ENCODE results near the gene FAM229B.
A peak's percentile ranks its signal among the peaks of the same experiment; 100 is the strongest.
"Not testable (repeated sequence)": the region's sequence is repeated elsewhere in the genome, so short reads cannot be mapped to it uniquely, and the experiment has no call there.

FAM229B gene

DNA sequence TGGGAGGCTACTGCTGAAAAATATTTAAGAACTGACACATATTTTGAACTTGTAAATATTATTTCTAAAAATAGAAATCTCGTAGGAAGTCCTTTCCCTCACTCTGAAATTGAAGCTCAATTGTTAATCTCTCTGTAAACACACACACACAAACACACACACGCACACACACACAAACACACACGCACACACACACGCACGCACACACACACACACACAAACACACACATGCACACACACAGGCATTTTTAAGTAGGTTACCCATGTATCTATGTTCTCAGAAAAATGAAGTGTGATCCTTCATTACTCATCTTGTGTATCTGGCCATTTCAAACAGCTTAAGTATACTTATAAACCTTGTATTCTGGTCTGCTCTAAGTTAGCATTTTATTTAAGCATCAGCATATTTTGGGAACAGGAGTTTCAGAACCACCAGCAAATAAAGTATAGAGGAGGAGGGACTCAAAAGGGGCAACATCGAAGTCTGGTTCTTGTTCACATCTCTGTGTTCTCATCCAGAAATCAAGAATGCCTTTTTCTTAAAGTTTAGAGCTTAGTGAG, 21.9 kb upstream of the FAM229B start:
- no peak for DNase-seq (ENCODE audit: low spot score)

DNA sequence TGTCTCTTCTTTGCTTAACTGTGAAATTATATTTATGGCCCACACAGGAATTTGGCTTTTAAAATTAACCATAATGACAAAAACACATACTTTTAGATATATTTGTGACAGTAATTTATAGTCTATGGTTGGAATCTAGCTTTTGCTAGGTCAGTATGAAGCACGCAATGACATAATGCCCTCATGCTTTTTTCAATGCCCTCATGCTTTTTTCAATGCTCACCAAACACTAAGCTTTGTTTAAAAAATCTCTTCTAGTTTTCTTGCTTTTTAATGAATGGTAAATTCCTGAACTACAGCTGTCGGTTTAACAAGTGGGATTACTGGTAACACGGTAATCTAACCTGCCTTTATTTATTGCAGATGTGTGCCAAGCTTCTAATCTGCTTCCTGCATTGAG, 20.8 kb upstream of the FAM229B start:
- no peak for DNase-seq (ENCODE audit: low spot score)

DNA sequence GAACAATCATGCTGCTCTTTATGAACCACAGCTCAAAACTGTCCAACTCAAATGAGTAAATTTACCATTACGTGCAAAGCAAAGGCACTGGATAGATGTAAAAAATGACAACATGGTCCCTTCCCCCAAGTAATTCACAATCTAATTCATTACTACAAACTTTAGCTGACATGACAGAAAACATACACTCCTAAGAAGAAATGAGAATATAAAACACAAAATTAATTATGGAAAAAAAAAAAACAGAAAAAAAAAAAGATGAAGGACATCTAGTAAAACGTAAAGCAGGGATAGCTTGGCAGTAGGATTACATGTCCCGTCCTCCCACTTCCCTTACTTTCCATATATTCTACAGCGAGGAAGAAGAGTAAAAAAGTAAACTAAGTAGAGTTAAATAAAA, 5.8 kb upstream of the FAM229B start:
- DNase-seq (ENCODE audit: low spot score): no peak

DNA sequence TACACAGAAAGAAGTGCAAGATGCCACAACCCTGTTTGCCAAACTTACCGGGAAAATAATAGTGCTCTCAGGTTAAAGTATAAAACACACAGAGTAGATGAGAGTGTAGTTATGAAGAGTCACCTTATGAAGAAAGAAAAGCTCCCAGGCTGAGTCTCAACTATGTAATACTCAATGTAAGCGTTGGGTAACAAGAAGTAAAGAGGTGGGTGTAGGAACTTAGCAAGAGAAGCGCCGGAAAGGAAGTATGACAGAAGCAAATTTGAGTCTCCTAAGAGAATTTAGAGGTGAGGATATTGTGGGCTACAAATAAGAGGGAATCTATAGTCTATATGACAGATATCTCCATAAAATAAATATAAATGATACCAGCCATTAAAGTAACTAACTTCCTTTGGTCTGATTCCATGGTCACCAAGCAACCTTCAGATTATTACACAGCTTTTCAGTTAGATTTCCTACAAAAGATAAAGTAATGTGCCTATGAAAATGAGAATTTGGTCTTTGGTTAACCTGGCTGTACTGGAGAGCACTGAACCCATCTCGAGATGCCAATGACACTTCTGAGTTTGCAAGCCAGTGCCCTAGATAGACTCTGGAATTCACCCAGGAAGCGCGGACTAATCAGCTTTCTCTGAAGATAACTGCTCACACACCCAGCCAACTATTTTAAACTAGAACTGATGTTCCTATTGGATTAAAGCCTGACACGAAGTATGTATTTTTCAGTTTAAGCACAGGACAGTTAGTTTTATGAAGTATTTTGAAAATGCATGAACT, 1.9 kb upstream of the FAM229B start:
- DNase-seq (ENCODE audit: low spot score): no peak

DNA sequence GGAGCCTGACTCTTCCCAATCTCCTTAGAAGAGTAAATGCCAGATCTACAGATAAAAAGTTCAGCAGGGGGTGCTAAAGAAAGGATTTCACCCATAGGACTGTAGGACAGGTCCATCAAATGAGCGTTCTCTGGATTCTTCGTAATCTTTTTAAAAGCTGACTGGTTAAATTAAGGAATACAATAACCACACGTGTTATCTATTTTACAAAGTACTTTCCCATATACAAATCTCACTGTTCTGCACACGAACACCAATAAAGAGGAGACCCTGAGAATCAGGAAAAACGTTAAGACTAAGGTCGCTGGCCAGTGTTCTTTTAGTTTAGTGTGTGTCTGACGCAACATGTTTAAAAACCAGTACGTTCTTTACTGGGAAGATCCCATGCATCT, 651 bp upstream of the FAM229B start:
- DNase-seq (ENCODE audit: low spot score): peak; percentile 20

DNA sequence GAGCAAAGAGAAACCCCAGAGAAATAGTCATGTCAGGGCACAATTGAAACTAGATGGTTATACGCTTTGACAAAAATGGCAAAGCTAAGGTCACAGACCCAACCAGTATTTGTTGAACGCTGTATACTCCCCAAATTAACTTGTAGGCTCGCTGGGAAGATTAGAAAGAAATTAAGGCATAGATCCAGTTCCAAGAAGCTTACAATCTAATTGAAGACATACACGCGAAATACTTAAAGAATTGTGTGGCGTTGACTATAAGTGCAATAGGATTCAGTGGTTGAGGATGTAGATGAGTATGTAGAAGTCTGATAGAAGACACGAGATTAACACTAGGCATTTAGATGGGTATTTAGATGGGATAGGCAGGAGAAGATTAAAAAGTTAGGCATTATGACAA, 525 bp downstream of the FAM229B start:
- no peak for DNase-seq (ENCODE audit: low spot score)

DNA sequence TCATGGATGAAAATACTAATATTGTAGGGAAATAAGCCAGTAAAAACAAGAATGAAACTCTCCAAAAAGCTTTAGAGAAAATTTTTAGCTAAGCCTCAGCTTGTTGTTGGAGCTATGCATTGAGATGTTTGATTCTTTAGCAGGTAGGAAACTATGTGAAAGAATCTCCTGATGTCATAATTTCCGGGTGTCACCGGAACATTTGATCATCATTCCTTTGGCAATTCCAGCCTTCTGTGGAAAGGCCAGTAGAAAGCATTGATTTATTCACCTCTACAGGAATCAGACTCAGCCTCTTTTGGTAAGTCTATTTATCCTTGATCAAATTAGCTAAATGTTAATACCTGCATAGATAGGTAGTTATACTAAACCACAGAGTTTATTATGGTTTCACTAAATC, 9.5 kb downstream of the FAM229B start:
- no peak for DNase-seq (ENCODE audit: low spot score)

DNA sequence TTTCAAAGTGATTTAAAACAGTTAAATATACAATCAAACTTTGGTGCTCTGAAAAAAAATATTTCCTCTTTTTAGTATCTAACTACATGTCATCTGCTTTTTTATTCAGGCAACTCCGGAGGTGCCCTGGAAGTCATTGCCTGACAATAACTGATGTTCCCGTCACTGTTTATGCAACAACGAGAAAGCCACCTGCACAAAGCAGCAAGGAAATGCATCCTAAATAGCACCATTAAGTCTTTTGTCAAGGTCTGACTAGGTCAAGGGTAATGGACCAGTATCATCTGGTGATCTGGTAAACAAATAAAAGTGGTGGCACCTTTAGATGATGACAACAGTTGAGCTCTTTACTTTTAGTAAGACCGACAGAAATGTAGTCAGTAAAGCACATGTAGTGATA, 13.2 kb downstream of the FAM229B start:
- DNase-seq (ENCODE audit: low spot score): no peak

DNA sequence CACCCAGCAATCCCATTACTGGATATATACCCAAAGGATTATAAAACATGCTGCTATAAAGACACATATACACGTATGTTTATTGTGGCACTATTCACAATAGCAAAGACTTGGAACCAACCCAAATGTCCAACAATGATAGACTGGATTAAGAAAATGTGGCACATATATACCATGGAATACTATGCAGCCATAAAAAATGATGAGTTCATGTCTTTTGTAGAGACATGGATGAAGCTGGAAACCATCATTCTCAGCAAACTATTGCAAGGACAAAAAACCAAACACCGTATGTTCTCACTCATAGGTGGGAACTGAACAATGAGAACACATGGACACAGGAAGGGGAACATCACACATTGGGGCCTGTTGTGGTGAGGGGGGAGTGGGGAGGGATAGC, 18.6 kb downstream of the FAM229B start:
- DNase-seq (ENCODE audit: low spot score): not testable (repeated sequence)

DNA sequence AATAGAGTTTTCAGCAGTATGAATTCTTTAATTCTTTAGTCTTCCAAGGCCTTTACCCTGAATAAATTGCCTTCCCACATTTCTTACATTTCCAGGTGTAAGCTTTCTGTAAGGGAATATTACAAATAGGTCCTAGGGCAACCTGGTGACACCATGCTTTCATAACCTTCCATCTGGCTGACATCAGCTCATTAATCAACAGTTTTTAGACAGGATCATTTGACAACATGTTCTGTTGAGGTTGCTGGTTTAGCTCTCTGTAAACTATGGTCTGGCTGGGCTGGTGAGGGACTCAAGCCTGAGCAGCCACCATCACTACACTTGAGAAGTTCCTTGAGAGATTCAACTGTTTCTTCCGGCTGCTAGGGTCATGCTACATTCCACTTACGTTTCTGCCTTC, 19.2 kb downstream of the FAM229B start:
- DNase-seq (ENCODE audit: low spot score): no peak

DNA sequence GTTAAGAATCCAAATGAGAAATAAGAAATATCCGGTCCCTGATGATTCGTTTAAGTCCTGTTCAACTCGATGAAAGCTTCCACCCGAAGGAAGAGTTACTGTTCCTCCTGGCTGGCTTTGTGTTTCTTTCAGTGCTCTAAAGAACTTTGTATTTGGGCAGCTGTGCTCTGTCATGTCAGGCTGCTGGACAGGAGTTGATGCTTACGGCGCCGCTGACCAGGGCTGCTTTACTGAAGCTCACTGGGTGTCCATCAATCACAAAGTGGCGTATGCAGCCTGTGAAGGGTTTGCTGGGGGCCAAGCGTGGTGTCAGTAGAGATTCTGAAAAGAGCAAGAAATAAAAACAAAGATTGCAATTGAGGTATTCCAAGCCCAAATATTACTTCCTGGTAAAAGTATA, 21.9 kb downstream of the FAM229B start:
- peak; percentile 10 for DNase-seq (ENCODE audit: low spot score)

DNA sequence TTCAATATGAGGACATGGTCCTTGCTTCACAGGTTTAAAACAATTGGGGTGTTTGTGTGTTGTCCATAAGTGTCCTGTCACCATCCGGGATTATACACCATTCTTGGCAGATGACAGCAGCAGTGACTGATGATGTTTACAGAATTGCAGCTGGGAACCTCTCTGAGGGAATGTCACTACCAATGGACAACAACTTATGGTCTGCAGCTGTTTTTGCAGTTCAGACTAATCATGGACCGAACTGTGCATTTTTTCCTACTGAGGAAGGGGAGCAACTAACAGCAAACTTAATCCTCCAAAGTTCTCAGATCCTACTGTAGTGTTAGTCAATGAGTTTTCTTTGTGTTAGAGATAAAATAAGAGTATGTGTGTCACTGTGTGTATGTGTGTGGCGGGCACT, 26.0 kb downstream of the FAM229B start:
- peak; percentile 26 for DNase-seq (ENCODE audit: low spot score)

DNA sequence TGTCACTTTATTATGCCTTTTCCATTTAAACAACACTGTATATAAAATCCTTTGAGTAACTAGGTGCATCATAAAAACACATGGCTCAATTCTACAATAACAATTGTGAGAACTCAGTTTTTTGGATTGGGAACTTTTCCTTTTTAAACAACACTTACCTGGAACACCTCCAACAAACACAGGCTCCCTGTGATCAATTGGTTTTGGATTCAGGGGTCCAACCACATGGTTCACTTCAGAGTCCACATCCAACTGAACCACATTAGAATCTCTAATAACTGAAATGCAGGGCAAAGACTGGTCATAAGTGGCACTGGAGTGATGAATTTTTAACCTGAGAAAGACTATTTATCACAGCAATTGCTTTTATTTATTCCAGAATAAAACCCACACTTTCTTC, 26.5 kb downstream of the FAM229B start:
- no peak for DNase-seq (ENCODE audit: low spot score)

DNA sequence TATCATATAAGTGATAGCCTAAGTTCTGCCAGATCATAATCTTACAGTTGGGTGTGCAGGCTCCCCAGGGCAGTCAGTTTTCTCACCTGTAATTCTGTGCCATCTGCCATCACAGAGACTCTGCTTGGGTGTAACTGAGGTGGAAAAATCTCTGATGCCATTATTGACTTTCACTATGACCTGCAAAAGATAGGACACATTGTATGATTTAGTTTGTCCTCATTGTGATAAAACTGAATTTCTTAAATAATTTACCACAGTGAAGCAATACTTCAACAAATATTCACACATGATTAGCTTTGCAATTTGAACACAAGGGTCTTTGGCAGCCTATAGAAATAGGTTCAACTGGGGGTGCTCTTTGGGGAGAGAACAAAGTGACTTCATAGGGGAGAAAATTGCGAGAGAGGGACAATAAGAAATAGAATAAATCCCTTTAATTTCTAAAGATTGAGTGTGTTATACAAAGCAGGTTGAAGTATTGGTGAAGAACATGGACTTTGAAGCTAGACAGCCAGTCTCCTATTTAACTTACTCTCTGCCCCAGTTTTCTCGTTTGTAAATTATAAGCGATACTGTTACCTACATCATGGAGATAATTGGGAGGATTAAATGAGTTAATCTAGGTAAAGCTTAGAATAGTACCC, 27.3 kb downstream of the FAM229B start:
- DNase-seq (ENCODE audit: low spot score): no peak

DNA sequence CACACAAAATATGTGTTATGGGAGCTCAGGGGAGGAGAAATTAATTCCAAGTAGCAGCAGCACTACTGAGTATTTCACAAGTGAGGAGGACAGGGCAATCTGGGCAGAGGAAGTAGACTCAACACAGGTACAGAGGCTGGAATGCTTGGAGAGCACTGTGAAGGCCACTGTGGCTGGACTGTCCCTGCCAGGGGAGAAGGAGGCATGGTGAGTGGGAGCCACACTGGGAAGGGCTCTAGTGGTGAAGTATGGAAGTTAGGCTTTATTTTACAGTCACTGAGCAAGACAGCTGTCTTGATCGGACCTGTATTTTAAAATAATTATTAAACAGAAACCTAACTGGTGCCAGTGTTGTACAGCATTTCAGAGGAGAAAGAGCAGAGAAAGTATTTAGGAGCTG, 28.8 kb downstream of the FAM229B start:
- DNase-seq (ENCODE audit: low spot score): no peak

DNA sequence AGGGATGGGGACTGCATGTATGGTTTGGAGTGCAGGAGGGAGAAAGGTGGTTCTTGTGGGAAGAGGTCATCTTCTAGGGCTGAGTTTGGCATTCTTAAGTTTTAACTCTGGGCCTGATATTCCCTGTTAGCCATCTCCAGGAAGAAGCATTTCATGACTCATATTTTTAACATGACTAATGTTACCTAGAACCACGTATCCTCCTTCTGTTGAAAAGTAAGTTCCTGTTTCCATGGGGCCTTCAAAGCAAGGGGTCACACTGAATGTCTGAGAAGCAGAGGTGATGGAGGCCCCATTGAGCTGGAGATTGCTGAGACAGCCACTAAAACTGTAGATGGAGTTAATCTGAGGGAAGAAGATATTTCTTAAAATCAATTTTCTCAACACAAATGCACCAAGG, 30.2 kb downstream of the FAM229B start:
- DNase-seq (ENCODE audit: low spot score): no peak

DNA sequence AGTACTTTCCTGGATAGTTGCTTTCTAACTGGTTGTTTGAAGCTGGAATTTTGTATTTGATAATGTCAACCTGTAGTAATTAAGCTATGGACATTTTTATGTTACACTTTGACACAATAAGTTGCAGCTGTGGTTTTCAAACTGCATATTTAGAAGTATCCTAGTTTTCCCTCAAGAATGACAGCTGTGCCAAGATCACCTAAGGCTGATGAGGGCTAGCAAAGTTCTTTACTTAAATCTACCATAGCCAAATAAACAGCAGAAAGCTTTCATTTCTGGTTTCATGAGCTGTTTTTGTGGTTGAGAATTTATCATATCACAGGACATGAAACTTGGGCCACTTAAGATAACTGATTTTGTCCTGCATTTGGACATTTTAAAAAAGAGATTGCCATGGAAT, 30.6 kb downstream of the FAM229B start:
- no peak for DNase-seq (ENCODE audit: low spot score)

DNA sequence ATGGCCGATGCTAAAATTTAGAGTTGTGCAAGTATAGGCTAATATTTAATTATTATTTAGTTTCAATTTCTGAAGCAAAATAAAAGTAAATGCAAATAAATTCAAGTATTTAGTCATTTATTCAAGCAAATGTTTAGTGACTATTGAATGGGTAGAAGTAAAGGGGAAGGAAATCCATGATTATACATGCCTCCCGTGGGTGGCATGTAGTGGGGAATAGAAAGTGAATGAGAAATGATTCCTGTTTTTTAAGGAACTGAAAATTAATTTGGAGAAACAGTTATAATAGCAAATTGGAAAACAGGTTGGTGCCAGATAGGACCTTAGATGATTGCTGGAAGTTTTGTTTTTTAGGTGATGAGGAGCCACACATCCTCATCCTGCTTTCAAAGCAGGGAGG, 35.4 kb downstream of the FAM229B start:
- no peak for DNase-seq (ENCODE audit: low spot score)

DNA sequence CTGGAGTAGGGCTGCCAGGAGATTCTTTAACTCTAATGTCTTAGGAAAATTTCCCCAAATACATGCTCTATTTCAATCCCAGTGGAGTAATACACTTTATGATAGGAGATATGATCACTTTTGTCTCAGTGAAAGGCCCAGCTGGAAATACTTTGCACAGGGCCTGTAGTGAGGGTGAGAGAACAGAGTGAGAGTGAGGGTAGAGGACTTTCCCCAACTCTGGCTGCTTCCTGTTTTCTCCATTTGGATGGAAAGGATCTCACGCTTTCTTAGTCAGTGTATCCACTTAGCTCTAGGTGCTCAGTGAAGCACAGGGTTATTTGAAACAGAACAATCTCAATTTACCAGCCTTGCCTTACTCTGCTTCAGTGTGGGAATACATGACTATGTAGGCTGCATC, 36.6 kb downstream of the FAM229B start:
- no peak for DNase-seq (ENCODE audit: low spot score)

DNA sequence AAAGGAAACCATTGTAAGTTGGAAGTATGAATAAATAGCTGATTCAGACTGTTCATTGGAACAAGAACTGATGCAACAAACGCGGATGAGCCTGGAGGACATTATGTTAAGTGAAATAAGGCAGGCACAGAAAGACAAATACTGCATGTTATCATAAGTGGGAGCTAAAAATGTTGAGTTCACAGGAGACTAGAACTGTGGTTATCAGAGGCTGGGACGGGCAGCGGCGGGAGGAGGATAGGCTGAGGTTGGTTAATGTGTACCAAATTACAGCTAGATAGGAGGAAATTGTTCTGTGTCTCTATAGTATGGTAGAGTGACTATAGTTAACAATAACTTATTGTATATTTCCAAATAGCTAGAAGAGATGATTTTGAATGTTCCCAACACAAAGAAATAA, 40.8 kb downstream of the FAM229B start:
- DNase-seq (ENCODE audit: low spot score): no peak

DNA sequence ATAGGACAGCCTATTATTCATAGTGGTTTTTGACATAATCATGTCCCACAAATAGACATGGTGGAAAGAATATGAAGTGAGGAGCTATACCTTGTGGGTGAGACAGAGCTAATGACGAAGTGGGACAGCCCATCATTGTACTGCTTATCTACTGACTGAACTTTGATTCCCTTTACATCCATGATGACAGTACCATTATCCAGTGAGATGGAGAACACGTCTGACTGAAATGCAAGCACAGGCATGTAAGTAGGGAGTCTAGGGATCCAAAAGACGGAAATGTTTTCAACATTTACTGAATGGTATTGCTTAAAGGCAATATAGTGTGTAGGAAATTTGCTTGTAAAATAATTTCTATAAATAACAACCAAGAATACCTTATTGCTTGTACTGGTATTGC, 43.5 kb downstream of the FAM229B start:
- DNase-seq (ENCODE audit: low spot score): no peak

DNA sequence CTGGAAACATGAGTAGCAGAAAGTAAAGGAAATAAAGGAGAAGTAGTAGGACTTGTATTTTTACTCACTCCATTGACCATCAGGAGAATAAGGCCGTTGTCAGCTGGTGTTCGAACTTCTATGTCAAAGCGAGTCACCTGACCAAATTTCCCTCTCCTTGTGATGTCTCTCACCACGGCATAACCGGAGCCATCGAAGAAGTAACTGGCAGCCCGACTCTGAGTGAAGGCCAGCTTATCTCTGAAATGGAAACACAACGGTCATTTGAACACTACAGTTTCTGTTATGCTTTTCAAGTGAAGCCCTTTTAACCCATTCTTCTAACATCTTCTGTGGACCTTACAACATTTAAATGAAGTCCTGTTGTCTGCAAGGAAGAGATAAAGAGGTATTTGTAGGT, 51.7 kb downstream of the FAM229B start:
- no peak for DNase-seq (ENCODE audit: low spot score)

DNA sequence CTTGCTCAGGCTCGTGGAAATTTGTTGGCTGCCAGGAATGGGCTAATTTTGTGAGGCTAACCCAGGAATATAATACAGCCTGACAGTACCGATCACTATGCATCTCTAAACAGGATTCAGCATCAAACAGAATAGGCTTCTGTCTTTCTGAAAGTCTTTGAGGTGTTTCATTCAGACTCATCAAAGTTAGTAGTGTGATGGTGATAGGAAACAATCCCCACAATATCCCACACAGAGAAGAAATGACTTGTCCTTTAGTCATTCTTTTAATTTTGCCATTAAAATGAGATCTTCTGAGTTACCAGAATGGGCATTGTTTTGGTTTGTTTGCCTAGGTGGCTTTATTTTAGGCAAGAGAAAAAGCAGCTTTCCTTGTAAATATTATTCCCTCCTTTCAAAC, 54.3 kb downstream of the FAM229B start:
- no peak for DNase-seq (ENCODE audit: low spot score)
